HG03457 (cell line): Measurements from ENCODE around the gene GALT.

Experiments used
- ATAC-seq: cut with Tn5 transposase; IDR thresholded peaks from one replicate; pipeline ENCODE4 v1.9.1; 2021; ENCODE audit warnings: moderate number of reproducible peaks; ENCODE audit not compliant: unreplicated experiment

Gene GALT

DNA sequence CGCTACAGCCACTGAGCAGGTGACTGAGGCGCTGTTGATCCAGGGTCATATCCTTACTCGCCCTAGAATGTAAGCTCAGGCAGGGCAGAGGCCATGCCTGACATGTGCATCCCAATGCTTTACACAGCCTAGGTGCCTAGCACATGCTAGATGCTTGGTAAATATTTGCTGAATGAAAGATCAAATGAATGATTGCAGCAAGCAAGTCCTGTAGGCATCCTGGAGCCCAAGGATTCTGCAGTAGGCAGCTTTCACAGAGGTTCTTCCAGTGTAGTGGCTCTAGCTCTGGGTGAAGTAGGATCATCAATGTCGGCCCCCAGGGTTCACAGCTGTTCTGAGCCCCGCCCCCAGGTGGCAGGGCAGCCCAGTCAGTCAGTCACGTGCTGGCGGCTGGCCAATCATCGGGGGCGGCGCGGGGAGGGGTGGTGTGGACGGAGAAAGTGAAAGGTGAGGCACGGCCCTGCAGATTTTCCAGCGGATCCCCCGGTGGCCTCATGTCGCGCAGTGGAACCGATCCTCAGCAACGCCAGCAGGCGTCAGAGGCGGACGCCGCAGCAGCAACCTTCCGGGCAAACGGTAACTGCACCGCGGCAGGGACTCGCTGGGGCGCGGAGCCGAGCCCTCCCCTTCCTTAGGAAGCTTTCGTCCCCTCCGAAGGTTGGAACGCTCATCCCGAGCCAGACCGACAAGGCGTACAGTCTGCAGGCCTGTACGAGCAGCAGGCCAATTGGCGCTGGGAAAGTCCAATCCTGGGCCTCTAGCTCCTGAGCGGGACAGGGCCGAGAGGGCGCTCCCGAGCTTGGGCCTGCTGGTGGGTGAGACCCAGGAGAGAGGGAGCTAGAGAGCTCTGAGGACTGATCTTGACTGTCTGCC, at the start of gene GALT:
TSS of gene GALT (plus strand) at position 465 of the 873 bp plus-strand sequence. CDS start at position 495, 30 bp downstream.
- peak; percentile 64 for ATAC-seq

DNA sequence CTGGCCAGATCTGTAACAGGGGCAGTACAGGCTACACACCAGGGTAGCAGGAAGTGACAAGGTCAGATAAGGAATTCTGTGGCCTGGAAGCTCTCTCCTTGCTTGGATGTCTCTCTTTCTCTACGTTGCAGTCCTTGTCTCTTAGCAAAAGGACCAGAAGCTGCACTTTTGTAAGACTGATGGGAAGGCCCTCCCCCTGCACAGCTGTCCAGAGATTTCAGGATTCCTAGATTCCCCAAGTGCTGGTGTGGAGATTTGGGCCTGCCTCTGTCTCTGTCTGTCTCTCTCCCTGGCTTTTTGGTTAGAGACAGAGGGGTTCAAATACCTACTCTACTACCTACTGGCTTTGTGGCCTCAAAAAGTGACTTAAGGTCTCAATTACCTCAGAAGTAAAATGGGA, 46.9 kb upstream of the GALT start:
- ATAC-seq = no peak

DNA sequence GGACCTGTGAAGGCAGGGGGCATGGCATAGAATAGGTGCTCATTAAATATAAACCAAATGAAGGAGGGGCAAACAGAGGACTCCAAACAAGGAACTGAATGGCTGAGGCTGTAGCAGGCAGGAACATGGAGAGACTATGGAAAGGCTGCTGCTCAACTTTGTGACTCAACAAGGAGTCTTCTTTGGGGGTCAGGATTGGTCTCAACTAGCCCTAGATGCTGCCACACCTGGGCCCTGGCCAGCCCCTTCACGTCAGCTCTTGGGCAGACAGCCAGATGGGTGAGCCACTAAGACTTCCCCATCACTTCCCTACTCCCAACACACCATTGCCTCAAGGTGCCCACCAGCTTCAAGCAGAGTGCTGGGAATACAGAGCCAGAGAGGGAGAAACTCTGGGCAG, 45.6 kb upstream of the GALT start:
- no peak for ATAC-seq

DNA sequence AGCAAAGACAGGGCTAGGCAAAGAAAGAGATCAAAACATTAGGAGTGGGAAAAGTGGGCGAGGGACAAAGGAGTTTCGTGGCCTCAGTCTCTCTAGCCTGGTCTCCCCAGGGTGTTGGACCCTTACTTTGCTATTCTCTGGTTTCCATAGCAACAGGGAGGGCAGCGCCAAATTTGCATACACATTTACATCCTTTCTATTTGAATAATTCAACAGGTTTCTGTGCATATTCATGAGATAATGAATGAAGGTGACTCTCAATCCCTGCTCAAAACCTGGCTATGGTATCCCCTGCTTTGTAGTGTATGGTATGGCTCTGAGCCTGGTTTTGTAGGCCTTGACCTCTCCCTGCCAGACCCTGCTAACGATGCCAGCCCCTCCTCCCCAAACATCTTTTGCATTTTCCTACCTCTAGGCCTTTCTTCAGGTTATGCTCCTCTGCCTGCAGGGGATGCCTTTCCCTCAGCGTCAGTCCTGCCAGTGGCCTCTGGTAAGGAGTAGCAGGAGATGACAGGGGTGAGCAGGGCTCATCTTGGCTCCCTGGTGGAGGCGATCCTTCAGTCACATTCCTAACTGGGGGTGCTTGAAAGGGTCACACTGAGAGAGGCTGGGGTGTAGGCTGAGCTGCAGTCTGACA, 44.4 kb upstream of the GALT start:
- ATAC-seq = no peak

DNA sequence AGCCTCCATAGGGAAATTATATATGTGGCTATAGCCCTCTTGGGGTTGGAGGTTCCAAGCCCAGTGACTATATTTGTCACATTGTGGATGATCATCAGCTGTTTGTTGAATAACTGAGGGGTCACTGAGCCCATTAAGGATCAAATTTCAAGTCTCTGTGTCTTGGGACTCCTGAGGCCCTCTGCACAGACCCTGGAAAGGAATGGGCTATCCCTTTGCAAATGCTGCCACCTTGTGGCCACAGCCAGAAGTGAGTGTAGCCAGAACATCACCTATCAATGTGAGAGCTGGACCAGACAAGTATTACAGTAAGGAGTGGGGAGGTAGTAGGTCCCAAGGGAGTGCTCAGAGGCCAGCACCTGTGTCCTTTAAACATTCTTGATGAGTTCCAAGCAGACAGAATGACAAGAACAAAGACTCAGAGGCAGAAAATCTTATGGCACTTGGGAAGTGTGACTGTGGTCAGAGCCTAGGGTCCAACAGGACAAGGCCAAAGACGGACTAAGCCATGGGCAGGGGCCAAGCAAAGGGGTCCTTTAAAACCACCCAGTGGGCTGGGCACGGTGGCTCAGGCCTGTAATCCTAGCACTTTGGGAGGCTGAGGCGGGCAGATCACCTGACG, 42.8 kb upstream of the GALT start:
- ATAC-seq = no peak

DNA sequence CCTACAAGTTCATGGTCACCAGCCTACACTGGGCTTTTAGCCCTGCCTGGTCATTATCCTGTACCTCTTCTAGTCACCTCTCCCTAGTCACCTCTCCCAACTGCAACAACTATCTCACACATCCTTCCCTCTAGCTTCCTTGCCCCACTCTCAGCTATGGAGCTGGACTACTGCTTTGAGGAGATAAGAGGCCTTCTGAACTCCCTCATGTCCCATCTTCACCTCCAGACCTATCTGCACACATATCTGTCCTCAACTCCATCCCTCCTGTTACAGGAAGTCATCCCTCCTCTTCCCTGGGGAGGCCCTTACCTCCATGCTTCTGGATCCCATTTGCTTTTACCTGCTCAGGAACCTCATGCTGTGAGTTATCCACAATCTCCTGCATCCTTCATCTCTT, 40.3 kb upstream of the GALT start:
- no peak for ATAC-seq

DNA sequence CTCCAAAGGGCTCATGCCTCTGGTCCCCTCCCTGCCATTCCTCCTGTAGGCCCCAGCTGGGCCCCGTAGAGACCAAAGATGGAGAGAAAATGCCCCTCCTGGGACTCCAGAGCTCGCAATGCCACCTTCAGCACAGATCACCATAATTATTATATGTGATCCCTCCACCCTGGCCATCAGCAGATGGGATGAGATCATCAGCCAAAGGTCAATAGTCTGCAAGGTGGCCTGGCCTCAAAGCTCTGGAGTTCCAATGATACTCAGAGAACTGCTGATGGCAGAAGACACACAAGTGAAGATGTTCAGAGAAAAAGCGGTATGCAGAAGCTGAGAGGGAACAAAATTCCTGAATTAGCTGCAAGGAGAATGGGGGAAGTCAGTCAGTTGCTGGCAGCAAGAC, 39.6 kb upstream of the GALT start:
- no peak for ATAC-seq

DNA sequence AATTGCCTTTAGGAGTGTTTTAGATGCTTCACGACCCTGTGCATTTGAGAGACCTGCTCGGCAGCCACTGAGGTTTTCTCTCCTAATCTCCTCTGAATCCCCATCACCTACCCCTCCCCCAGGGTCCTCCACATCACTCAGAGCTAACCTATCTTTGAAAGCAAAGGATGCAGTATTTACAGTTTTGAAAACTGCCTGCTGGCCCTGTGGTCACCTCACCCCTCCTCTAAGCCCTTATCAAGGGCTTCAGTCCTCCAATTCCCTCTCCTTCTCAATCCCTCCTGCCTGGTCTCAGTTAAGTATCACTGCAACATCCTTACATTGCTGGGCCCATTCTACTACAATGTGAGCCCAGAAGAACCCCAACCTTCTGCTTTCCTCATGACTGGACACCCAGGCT, 39.1 kb upstream of the GALT start:
- ATAC-seq = no peak

DNA sequence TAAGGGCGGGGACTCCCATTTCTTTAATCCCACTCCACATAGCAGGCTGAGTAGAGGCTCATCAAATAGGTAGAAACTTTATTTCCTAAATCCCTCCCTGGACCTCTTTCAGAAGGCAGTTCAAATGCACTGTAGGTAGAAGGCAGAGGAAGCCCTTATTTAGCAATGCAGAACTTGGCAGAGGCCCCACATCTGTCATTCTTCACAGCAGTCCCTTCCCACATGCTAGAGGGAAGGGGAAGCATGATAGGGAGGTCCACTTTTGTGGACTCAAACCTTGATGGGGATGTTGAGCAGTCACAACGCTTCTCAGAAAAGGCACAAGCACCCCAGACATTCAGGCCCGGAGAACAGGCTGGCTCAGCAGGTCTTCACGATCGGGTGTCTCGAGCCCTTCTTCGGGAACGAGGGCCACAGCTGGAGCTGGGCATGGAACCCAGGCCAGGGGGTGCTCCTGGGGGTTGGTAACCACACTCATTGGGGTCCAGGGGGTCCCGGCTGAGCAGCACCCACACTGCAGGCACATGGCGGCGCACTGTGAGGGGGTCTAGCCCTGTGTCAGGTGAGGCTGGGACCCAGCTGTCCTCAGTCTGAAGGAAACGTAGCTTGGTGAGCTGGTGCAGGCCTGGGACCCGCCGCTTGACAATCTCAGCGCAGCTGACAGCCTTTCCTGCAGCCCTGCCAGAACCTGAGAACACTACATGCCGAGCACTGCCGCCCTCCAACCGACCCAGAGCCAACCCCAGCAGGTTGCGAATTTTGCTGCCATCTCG, 35.9 kb upstream of the GALT start:
- no peak for ATAC-seq

DNA sequence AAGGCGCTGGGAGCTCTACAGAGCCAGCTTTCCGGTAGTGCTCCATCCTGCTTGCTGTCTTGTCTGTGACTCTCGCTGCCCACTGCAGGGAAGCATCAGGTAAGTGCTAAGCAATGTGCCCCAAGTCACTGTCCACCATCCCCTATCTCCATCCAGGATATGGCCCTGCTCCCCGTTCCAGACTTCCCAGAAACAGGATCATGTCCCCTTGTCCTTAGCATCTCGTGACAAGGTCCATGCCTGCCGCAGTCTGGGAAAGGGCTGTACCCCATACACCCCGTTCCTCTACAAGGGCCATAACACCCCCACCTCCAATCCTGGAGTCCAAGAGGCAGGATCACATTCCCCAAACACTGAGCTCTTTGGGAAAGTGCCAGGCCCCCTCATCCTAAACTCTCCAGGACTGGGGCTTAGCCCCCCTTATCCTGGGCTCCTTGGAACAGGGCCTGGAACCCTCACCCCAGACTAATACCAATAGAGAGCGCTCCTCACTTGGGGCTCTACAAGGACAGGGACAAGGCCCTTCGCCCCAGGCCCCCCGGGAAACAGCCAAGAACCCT, 35.1 kb upstream of the GALT start:
- ATAC-seq = no peak

GRCh38 chr9:34611811-34612787, 34.4 kb upstream of the GALT start, which contains the start of gene RPP25L:
Gene RPP25L (minus strand): TSS chr9:34612097. CDS start chr9:34611296, 801 bp downstream.
- peak; percentile 64 for ATAC-seq

DNA sequence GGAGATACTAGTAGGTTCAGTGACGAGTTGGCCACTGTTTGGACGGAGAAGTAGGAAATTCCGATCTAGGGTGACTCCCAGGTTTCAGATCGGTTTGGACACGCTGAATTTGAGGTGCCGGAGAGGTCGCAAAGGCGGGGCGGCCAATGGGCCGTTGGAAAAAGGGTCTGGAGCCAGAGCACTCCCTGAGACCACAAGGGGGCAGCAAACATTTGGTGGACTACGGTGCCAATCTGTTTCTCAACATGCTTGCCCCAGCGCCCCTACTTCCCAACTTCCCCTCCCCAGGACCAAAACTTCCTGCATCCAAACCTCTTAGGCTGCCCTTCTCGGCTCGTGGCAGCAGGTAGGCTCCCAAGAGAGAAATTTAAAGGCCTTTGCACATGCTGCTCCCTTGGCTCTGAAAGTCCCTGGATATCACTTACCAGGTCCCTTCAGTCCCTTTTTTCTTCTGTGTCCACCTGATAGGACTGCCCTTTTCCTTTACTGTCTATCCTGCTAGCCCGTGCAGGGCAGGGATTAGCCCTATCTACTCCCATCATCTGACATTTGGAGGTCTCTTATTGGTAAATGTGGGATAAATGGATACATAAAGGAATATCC, 33.6 kb upstream of the GALT start:
- no peak for ATAC-seq

DNA sequence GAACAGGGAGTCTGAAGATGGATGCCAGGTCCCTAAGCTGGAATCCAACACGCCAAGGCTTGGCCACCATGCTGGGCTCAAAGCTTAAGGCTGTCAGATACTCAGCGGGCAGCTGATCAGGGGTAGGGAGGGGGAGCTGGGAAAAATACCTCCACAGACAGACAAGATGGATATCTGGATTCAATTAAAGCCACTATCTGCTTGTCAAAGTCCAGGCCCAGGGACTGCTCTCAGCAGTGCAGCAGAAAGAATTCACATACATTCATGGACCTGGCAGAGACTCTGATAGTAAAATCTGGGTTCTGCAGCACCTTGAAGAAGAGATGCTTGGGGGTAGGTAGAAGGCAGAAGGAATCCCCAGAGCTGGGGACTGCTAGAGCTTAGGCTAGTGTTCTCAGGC, 31.3 kb upstream of the GALT start:
- no peak for ATAC-seq

- ATAC-seq = peak; percentile 96
These were observed 26.1 kb upstream of the GALT start, which contains the start of gene DCTN3 for GRCh38 chr9:34620061-34620994. Gene DCTN3 (minus strand): TSS chr9:34620495. CDS start chr9:34620464, 31 bp downstream.

GRCh38 chr9:34623374-34624235, 22.9 kb upstream of the GALT start:
- no peak for ATAC-seq

- ATAC-seq = no peak
These were observed 21.8 kb upstream of the GALT start for GRCh38 chr9:34624475-34625185.

- no peak for ATAC-seq
These were observed 21.3 kb upstream of the GALT start for GRCh38 chr9:34625186-34625486.
